ENCODE measurements around the gene KLF11. TPM values are rescaled to one million over a fixed set of nuclear protein-coding genes. Genes with fewer than 3 reads are reported as not detected.
"Not testable (repeated sequence)": the region's sequence is repeated elsewhere in the genome, so short reads cannot be mapped to it uniquely, and the experiment has no call there.

Gene KLF11
- polyA plus RNA-seq, 1 donor from 2014 or later, result 5.7 TPM

DNA sequence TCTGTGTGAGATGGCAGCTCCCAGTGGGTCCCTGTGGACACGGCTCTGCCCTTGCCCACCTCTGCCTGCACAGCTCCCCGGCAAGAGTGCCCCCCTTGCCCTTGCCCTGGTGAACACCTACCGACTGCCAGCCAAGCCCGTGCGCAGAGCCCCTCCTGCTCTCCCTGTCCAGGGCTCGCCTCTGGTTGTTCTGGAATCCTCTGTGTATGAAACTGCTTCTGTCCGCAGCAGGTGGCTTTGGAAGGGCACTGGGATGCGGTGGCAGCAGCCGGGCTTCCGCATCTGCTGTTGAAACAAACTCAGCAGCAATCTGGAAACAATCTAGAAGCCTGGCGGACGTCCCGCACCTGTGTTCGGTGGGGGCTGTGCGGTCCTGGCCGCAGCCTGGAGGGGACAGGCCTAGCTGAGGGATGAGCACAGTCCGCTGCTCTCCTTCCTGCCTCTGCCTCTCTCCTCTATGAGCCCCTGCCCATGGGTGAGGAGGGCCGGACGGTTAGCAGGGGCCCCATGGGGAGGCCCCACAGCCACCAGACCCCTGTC lies 34.0 kb upstream of the KLF11 start:
- H3F3A ChIP-seq (ENCODE audit: insufficient read depth, low read length, poor library complexity, severe bottlenecking), result no peaks in the 10 kb centered on the region
- no peaks in the 10 kb centered on the region for H3K79me2 ChIP-seq (replicated peaks; ENCODE audit: insufficient read depth, low read length)
- H3K4me2 ChIP-seq (ENCODE audit: low read length), result no peak overlapping the region
- no peak overlapping the region for H3K27ac ChIP-seq (ENCODE audit: low read length)
- H3K36me3 ChIP-seq (ENCODE audit: insufficient read depth, low read length), result no peaks in the 10 kb centered on the region
- no peaks in the 10 kb centered on the region for H4K20me1 ChIP-seq (ENCODE audit: insufficient read depth)
- no peak overlapping the region for H2AFZ ChIP-seq (ENCODE audit: low read depth, low read length)
- H3K27me3 ChIP-seq (ENCODE audit: insufficient read depth, low read depth, low read length), result no peaks in the 10 kb centered on the region
- TF ChIP-seq EZH2 (IDR thresholded peaks at IDR 0.05; ENCODE audit: borderline replicate concordance, insufficient read depth, low read length, poor library complexity, severe bottlenecking) (no peak), MXI1 (conservative IDR thresholded peaks at IDR 0.05; ENCODE audit: poor library complexity, severe bottlenecking) (no peak), RAD21 (conservative IDR thresholded peaks at IDR 0.05) (no peak), SMC3 (conservative IDR thresholded peaks at IDR 0.05; ENCODE audit: poor library complexity) (no peak), POLR2AphosphoS5 (IDR thresholded peaks at IDR 0.05) (no peak), TAF1 (IDR thresholded peaks at IDR 0.05; ENCODE audit: low read depth) (no peak), EP300 (conservative IDR thresholded peaks at IDR 0.05; ENCODE audit: poor library complexity, severe bottlenecking) (no peak)
- TF ChIP-seq, protein P1, sequence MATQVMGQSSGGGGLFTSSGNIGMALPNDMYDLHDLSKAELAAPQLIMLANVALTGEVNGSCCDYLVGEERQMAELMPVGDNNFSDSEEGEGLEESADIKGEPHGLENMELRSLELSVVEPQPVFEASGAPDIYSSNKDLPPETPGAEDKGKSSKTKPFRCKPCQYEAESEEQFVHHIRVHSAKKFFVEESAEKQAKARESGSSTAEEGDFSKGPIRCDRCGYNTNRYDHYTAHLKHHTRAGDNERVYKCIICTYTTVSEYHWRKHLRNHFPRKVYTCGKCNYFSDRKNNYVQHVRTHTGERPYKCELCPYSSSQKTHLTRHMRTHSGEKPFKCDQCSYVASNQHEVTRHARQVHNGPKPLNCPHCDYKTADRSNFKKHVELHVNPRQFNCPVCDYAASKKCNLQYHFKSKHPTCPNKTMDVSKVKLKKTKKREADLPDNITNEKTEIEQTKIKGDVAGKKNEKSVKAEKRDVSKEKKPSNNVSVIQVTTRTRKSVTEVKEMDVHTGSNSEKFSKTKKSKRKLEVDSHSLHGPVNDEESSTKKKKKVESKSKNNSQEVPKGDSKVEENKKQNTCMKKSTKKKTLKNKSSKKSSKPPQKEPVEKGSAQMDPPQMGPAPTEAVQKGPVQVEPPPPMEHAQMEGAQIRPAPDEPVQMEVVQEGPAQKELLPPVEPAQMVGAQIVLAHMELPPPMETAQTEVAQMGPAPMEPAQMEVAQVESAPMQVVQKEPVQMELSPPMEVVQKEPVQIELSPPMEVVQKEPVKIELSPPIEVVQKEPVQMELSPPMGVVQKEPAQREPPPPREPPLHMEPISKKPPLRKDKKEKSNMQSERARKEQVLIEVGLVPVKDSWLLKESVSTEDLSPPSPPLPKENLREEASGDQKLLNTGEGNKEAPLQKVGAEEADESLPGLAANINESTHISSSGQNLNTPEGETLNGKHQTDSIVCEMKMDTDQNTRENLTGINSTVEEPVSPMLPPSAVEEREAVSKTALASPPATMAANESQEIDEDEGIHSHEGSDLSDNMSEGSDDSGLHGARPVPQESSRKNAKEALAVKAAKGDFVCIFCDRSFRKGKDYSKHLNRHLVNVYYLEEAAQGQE (IDR thresholded peaks at IDR 0.05; ENCODE audit: borderline replicate concordance), result no peak
- H3K9ac ChIP-seq (ENCODE audit: low read length), result no peak overlapping the region
- no peaks in the 10 kb centered on the region for H3K9me2 ChIP-seq (ENCODE audit: insufficient read depth, low read length)
- H3K4me3 ChIP-seq (ENCODE audit: low read length), result no peak overlapping the region
- no peaks in the 10 kb centered on the region for H3K9me3 ChIP-seq (ENCODE audit: low read length)

DNA sequence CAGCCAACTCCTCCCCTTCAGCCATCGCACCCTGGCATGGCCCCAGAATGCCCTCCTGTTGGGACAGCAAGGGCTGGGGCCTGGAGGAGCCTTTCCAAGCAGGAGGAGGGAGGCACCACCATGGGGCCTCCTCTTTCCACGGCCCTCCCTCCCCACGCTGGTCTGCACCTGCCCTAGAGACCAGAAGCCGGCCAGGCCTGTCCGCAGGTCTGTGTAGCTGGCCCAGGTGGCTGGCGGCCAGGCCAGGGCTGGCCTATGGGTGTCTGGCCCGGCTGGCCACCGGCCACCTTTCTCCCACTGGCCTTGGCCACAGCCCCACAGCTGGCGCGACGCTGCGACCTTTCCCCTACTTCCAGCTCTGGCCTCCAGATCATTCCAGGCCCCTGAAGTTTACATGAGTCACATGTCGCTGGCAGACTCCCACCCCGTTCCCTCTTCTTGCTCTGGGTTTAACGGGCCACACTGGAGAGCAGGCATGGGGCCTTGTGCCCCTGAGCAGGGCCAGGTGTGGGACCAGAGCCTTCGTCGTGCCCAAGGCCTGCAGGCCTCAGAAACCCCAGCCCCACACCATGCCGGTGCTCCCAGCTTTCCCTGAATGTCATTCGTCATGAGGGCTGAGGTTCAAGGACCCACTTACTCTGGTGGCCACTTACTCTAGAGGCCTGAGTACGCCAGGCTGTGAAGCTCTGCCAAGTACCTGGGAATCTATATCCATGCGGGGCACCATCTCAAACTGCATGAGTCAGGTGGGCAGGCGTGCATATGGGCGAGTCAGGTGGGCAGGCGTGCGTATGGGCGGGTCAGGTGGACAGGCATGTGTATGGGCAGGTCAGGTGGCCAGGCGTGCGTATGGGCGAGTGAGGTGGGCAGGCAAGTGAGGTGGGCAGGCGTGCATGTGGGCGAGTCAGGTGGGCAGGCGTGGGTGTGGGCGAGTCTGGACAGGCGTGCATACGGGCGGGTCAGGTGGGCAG lies 33.3 kb upstream of the KLF11 start:
- Histone ChIP-seq H3K4me3 (ENCODE audit: low read length) (no peak overlapping the region), H3K27me3 (ENCODE audit: insufficient read depth, low read depth, low read length) (no peaks in the 10 kb centered on the region), H4K20me1 (ENCODE audit: insufficient read depth) (no peaks in the 10 kb centered on the region), H3K36me3 (ENCODE audit: insufficient read depth, low read length) (no peaks in the 10 kb centered on the region), H3K9ac (ENCODE audit: low read length) (no peak overlapping the region), H3F3A (ENCODE audit: insufficient read depth, low read length, poor library complexity, severe bottlenecking) (no peaks in the 10 kb centered on the region), H3K27ac (ENCODE audit: low read length) (no peak overlapping the region), H3K4me2 (ENCODE audit: low read length) (no peak overlapping the region), H3K9me3 (ENCODE audit: low read length) (no peaks in the 10 kb centered on the region), H3K9me2 (ENCODE audit: insufficient read depth, low read length) (no peaks in the 10 kb centered on the region), H2AFZ (ENCODE audit: low read depth, low read length) (no peak overlapping the region), H3K79me2 (replicated peaks; ENCODE audit: insufficient read depth, low read length) (no peaks in the 10 kb centered on the region)
- TF ChIP-seq EP300 (conservative IDR thresholded peaks at IDR 0.05; ENCODE audit: poor library complexity, severe bottlenecking), result no peak
- no peak for TF ChIP-seq EZH2 (IDR thresholded peaks at IDR 0.05; ENCODE audit: borderline replicate concordance, insufficient read depth, low read length, poor library complexity, severe bottlenecking)

DNA sequence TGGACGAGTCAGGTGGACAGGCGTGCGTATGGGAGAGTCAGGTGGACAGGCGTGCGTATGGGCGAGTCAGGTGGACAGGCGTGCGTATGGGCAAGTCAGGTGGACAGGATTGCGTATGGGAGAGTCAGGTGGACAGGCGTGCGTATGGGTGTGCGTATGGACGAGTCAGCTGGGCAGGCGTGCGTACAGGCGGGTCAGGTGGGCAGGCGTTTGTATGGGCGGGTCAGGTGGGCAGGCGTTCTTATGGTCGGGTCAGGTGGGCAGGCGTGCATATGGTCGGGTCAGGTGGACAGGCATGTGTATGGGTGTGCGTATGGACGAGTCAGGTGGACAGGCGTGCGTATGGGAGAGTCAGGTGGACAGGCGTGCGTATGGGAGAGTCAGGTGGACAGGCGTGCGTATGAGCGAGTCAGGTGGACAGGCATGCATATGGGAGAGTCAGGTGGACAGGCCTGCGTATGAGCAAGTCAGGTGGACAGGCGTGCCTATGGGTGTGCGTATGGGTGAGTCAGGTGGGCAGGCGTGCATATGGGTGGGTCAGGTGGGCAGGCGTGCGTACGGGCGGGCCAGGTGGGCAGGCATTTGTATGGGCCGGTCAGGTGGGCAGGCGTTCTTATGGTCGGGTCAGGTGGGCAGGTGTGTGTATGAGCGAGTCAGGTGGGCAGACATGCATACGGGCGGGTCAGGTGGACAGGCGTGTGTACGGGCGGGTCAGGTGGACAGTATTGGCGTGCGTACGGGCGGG lies 32.3 kb upstream of the KLF11 start:
- H4K20me1 ChIP-seq (ENCODE audit: insufficient read depth), result not testable (repeated sequence)

DNA sequence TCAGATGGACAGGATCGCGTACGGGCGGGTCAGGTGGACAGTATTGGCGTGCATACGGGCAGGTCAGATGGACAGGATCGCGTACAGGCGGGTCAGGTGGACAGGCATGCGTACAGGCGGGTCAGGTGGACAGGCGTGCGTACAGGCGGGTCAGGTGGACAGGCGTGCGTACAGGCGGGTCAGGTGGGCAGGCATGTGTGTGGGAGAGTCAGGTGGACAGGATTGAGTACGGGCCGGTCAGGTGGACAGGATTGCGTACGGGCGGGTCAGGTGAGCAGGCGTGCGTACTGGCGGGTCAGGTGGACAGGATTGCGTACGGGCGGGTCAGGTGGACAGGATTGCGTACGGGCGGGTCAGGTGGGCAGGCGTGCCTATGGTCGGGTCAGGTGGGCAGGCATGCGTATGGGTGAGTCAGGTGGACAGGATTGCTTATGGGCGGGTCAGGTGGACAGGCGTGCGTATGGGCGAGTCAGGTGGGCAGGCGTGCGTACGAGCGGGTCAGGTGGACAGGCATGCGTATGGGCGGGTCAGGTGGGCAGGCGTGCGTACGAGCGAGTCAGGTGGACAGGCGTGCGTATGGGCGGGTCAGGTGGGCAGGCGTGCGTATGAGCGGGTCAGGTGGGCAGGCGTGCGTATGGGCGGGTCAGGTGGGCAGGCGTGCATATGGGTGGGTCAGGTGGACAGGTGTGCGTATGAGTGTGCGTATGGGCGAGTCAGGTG lies 31.6 kb upstream of the KLF11 start:
- H3K9me2 ChIP-seq (ENCODE audit: insufficient read depth, low read length); H3K4me3 ChIP-seq (ENCODE audit: low read length); H3K9me3 ChIP-seq (ENCODE audit: low read length); H3K27me3 ChIP-seq (ENCODE audit: insufficient read depth, low read depth, low read length); H3K36me3 ChIP-seq (ENCODE audit: insufficient read depth, low read length); H3F3A ChIP-seq (ENCODE audit: insufficient read depth, low read length, poor library complexity, severe bottlenecking); H2AFZ ChIP-seq (ENCODE audit: low read depth, low read length); H3K79me2 ChIP-seq (replicated peaks; ENCODE audit: insufficient read depth, low read length); H3K4me2 ChIP-seq (ENCODE audit: low read length); H3K9ac ChIP-seq (ENCODE audit: low read length); H4K20me1 ChIP-seq (ENCODE audit: insufficient read depth); H3K27ac ChIP-seq (ENCODE audit: low read length): not testable (repeated sequence)

More for the DNA sequence above, 32.3 kb upstream of the KLF11 start:
- not testable (repeated sequence) for H3K9me2 ChIP-seq (ENCODE audit: insufficient read depth, low read length); H2AFZ ChIP-seq (ENCODE audit: low read depth, low read length); H3K9ac ChIP-seq (ENCODE audit: low read length); H3K79me2 ChIP-seq (replicated peaks; ENCODE audit: insufficient read depth, low read length); H3K27ac ChIP-seq (ENCODE audit: low read length); H3K4me3 ChIP-seq (ENCODE audit: low read length); H3K36me3 ChIP-seq (ENCODE audit: insufficient read depth, low read length); H3K27me3 ChIP-seq (ENCODE audit: insufficient read depth, low read depth, low read length); H3F3A ChIP-seq (ENCODE audit: insufficient read depth, low read length, poor library complexity, severe bottlenecking); H3K9me3 ChIP-seq (ENCODE audit: low read length); H3K4me2 ChIP-seq (ENCODE audit: low read length)
